ENCODE measurements around the gene NF2.

The NF2 gene

GRCh38 chr22:29729161-29729560 is 125.7 kb downstream of the NF2 start:
- DNase-seq (ENCODE audit: low read depth): no peak
- H3K4me3 ChIP-seq (ENCODE audit: low read depth, low read length): no peak overlapping the region
- no peak for TF ChIP-seq CTCF (IDR thresholded peaks at IDR 0.05; ENCODE audit: low read depth, low read length, missing control alignments)

GRCh38 chr22:29731058-29731850 is 127.8 kb downstream of the NF2 start:
- H3K4me3 ChIP-seq (ENCODE audit: low read depth, low read length): no peak overlapping the region
- DNase-seq (ENCODE audit: low read depth): no peak
- no peak for TF ChIP-seq CTCF (IDR thresholded peaks at IDR 0.05; ENCODE audit: low read depth, low read length, missing control alignments)

- TF ChIP-seq CTCF (IDR thresholded peaks at IDR 0.05; ENCODE audit: low read depth, low read length, missing control alignments): no peak
These were observed 129.4 kb downstream of the NF2 start for GRCh38 chr22:29732883-29733282.

GRCh38 chr22:29733362-29734201 is 130.1 kb downstream of the NF2 start:
- no peak for DNase-seq (ENCODE audit: low read depth)
- H3K4me3 ChIP-seq (ENCODE audit: low read depth, low read length): no peak overlapping the region
- no peak for TF ChIP-seq CTCF (IDR thresholded peaks at IDR 0.05; ENCODE audit: low read depth, low read length, missing control alignments)

More at GRCh38 chr22:29732883-29733282, 129.4 kb downstream of the NF2 start:
- H3K4me3 ChIP-seq (ENCODE audit: low read depth, low read length): no peak overlapping the region
- no peak for DNase-seq (ENCODE audit: low read depth)

- no peak for TF ChIP-seq CTCF (IDR thresholded peaks at IDR 0.05; ENCODE audit: low read depth, low read length, missing control alignments)
- DNase-seq (ENCODE audit: low read depth): no peak
- no peak overlapping the region for H3K4me3 ChIP-seq (ENCODE audit: low read depth, low read length)
These were observed 131.0 kb downstream of the NF2 start for GRCh38 chr22:29734406-29734805.

GRCh38 chr22:29734838-29735237 is 131.4 kb downstream of the NF2 start:
- TF ChIP-seq CTCF (IDR thresholded peaks at IDR 0.05; ENCODE audit: low read depth, low read length, missing control alignments): no peak
- no peak overlapping the region for H3K4me3 ChIP-seq (ENCODE audit: low read depth, low read length)
- no peak for DNase-seq (ENCODE audit: low read depth)

All from GM12864 (cell line).